ENCODE results near the gene ACRV1. TPM values are rescaled to one million over a fixed set of nuclear protein-coding genes. Genes with fewer than 3 reads are reported as not detected.

The ACRV1 gene
- total and polyA plus RNA-seq, 2 of the 4 experiments (the other 2 are of a cell fraction): not detected

GRCh38 chr11:125623064-125623463 is 57.6 kb downstream of the ACRV1 start:
- in situ Hi-C loops (cut with MboI; ENCODE audit: low sequenced_read_pairs): loop anchor here (10.0 kb wide), 1 partner anchor 252 kb away; no protein-coding TSS in a partner anchor
- WGBS, 2 experiments (ENCODE audit: extremely low coverage in 2 of 2, insufficient read length in 1 of 2): no CpG with 5 or more reads among the region's 1 CpG
- peaks cover 18% of the 10 kb centered on the region for H3K36me3 ChIP-seq (ENCODE audit: control insufficient read depth, insufficient read depth, low read length)

More at GRCh38 chr11:125623064-125623463, 57.6 kb downstream of the ACRV1 start:
- Histone ChIP-seq H4K20me1 (ENCODE audit: insufficient read depth, low read length) (no peaks in the 10 kb centered on the region), H2AK5ac (ENCODE audit: low read depth, low read length) (peak overlapping the region; percentile 46; the same call in 1 of the 2 replicates), H3K27ac (ENCODE audit: insufficient read depth, low read length) (no peak overlapping the region), H3K14ac (replicated peaks; ENCODE audit: low read depth, low read length) (no peak overlapping the region), H3K9me1 (ENCODE audit: insufficient read depth, low read length) (no peaks in the 10 kb centered on the region), H3K27me3 (ENCODE audit: control insufficient read depth, insufficient read depth, low read length) (no peaks in the 10 kb centered on the region), H3K9me3 (ENCODE audit: control insufficient read depth, insufficient read depth, low read length) (no peaks in the 10 kb centered on the region), H2AK9ac (replicated peaks; ENCODE audit: low read depth, low read length, poor library complexity) (no peak overlapping the region), H4K91ac (ENCODE audit: insufficient read depth, low read depth, low read length) (no peak overlapping the region), H2AFZ (replicated peaks; ENCODE audit: low read length, poor library complexity) (no peak overlapping the region), H3K4me2 (ENCODE audit: low read depth, low read length) (no peak overlapping the region), H2BK20ac (ENCODE audit: low read depth, low read length) (no peak overlapping the region; the same call in 1 of the 2 replicates), H3K4me3 (ENCODE audit: insufficient read depth, low read depth, low read length) (no peak overlapping the region), H3K9ac (ENCODE audit: low read depth, low read length) (no peak overlapping the region), H2BK15ac (ENCODE audit: low read depth, low read length) (no peak overlapping the region), H3K18ac (ENCODE audit: low read depth, low read length) (no peak overlapping the region), H2BK5ac (ENCODE audit: low read depth, low read length, poor library complexity, severe bottlenecking) (no peak overlapping the region), H4K8ac (ENCODE audit: low read depth in 2 of 2, low read length in 2 of 2) (no peak overlapping the region), H3K4me1 (ENCODE audit: control insufficient read depth, insufficient read depth, low read length) (peaks cover 8% of the 10 kb centered on the region), H3K4ac (ENCODE audit: low read depth, low read length) (peak overlapping the region; percentile 33; the same call in 1 of the 2 replicates), H3K56ac (ENCODE audit: extremely low read depth, insufficient read depth, low read length) (no peak overlapping the region), H2BK120ac (ENCODE audit: low read depth, low read length) (no peak overlapping the region), H3K23ac (ENCODE audit: low read depth, low read length) (no peak overlapping the region), H3K79me1 (ENCODE audit: low read depth in 1 of 2, low read length in 2 of 2) (peaks cover 8 to 36% of the 10 kb centered on the region in 2 experiments; a peak in 3 of 4 replicates), H4K5ac (ENCODE audit: low read depth, low read length) (no peak overlapping the region)
- dilution Hi-C loops (cut with HindIII; ENCODE audit: low sequenced_read_pairs, unreplicated experiment) (no loop called here), intact Hi-C loops (cut with micrococcal nuclease) (no loop called here)
- no peak for DNase-seq
- TF ChIP-seq CEBPB (IDR thresholded peaks at IDR 0.05; ENCODE audit: low read depth, low read length): no peak
- no peak for TF ChIP-seq MAFK (IDR thresholded peaks at IDR 0.05; ENCODE audit: low read depth, low read length)
- no peak for TF ChIP-seq NFE2L2 (IDR thresholded peaks at IDR 0.05; ENCODE audit: low read depth, low read length)
- no peak for TF ChIP-seq MAZ (IDR thresholded peaks at IDR 0.05; ENCODE audit: borderline replicate concordance, low read depth, low read length)
- TF ChIP-seq MXI1 (IDR thresholded peaks at IDR 0.05; ENCODE audit: borderline replicate concordance, low read depth, low read length): no peak
- no peak for TF ChIP-seq USF2 (IDR thresholded peaks at IDR 0.05; ENCODE audit: low read depth, low read length)
- TF ChIP-seq RCOR1 (IDR thresholded peaks at IDR 0.05; ENCODE audit: insufficient replicate concordance, low read length): no peak
- no peak for TF ChIP-seq SMC3 (IDR thresholded peaks at IDR 0.05; ENCODE audit: low read depth, low read length)
- no peak for TF ChIP-seq FOS (IDR thresholded peaks at IDR 0.05; ENCODE audit: low read depth, low read length)
- no peak for TF ChIP-seq BHLHE40 (IDR thresholded peaks at IDR 0.05; ENCODE audit: low read depth, low read length)
- TF ChIP-seq CTCF (conservative IDR thresholded peaks at IDR 0.05; ENCODE audit: low read depth, low read length): no peak
- no peak for TF ChIP-seq ELK1 (IDR thresholded peaks at IDR 0.05; ENCODE audit: borderline replicate concordance, low read depth, low read length)
- TF ChIP-seq CHD1 (IDR thresholded peaks at IDR 0.05; ENCODE audit: low read depth, low read length): no peak
- TF ChIP-seq RFX5 (IDR thresholded peaks at IDR 0.05; ENCODE audit: low read depth, low read length): no peak
- CTCF ChIA-PET: interaction anchor here (0.6 to 0.7 kb wide), 2 partner anchors 48 to 1211 kb away, joined by 3 to 4 read pairs; no protein-coding TSS in a partner anchor
- POLR2A ChIA-PET (ENCODE audit: unreplicated experiment): no interaction called here
- BruUV-seq (replicated peaks): no TSS peak
- ATAC-seq (ENCODE audit: low read depth): no peak
